Hepatocyte (in vitro differentiated cells): ENCODE results near the gene MYCBPAP. TPM values are rescaled to one million over a fixed set of nuclear protein-coding genes. Genes with fewer than 3 reads are reported as not detected.

ENCODE experiments used
- DNase-seq: peaks from one replicate; pipeline ENCODE4 v3.0.0-alpha.2; 2016; ENCODE audit warnings: low spot score
- H2AFZ ChIP-seq: fragments of 200-600 bp; sonication (generic); 2 replicates; pipeline ENCODE4 v1.6.0; 2016; ENCODE audit warnings: antibody characterized with exemption, mild to moderate bottlenecking
- H3K27ac ChIP-seq: fragments of 200-600 bp; sonication (generic); 2 replicates; pipeline ENCODE4 v1.5.1; 2016; ENCODE audit warnings: mild to moderate bottlenecking
- H3K27me3 ChIP-seq: fragments of 200-600 bp; sonication (generic); 2 replicates; pipeline ENCODE4 v1.6.1; 2016
- H3K36me3 ChIP-seq: fragments of 200-600 bp; sonication (generic); replicated peaks from 2 replicates; pipeline ENCODE4 v1.5.1; 2016; ENCODE audit warnings: low read depth; ENCODE audit not compliant: insufficient read depth
- H3K4me1 ChIP-seq: fragments of 200-600 bp; sonication (generic); 2 replicates; pipeline ENCODE4 v1.5.1; 2016; ENCODE audit warnings: mild to moderate bottlenecking, moderate library complexity; ENCODE audit not compliant: insufficient read depth
- H3K4me2 ChIP-seq: fragments of 200-600 bp; sonication (generic); 2 replicates; pipeline ENCODE4 v1.6.0; 2016
- H3K4me3 ChIP-seq: fragments of 200-600 bp; sonication (generic); 2 replicates; pipeline ENCODE4 v1.5.1; 2016; ENCODE audit warnings: mild to moderate bottlenecking
- H3K79me2 ChIP-seq: fragments of 200-600 bp; sonication (generic); 2 replicates; pipeline ENCODE4 v1.6.0; 2017; ENCODE audit warnings: mild to moderate bottlenecking
- H3K9me2 ChIP-seq: fragments of 200-600 bp; sonication (generic); replicated peaks from 2 replicates; pipeline ENCODE4 v1.6.0; 2017; ENCODE audit warnings: mild to moderate bottlenecking; ENCODE audit not compliant: insufficient read depth
- H3K9me3 ChIP-seq: fragments of 200-600 bp; sonication (generic); 2 replicates; pipeline ENCODE4 v1.5.1; 2016; ENCODE audit warnings: low read depth, mild to moderate bottlenecking
- H4K20me1 ChIP-seq: fragments of 200-600 bp; sonication (generic); 2 replicates; pipeline ENCODE4 v1.6.0; 2016; ENCODE audit warnings: mild to moderate bottlenecking; ENCODE audit not compliant: insufficient read depth, poor library complexity, severe bottlenecking
- EZH2 ChIP-seq: fragments of 200-600 bp; sonication (generic); IDR thresholded peaks from 2 replicates; pipeline ENCODE4 v1.6.1; 2016; ENCODE audit warnings: antibody characterized with exemption, mild to moderate bottlenecking, borderline replicate concordance
- EZH2phosphoT487 ChIP-seq: fragments of 200-600 bp; sonication (generic); IDR thresholded peaks from one replicate; pipeline ENCODE4 v1.6.1; 2018; ENCODE audit warnings: antibody characterized with exemption, mild to moderate bottlenecking, low read depth, moderate library complexity; ENCODE audit not compliant: unreplicated experiment, severe bottlenecking
- WGBS: methylation state at CpG from one replicate; pipeline ENCODE4 v1.1.6; 2016; ENCODE audit warnings: low lambda C conversion rate; ENCODE audit errors: missing lambda C conversion rate; 5-methylcytosine and 5-hydroxymethylcytosine counted together
- polyA plus RNA-seq: library from polyadenylated mRNA; unstranded; fragments of >200 nt; fragmentation: Nextera tagmentation; extraction: Ambion mirVana; gene quantifications from 2 replicates; pipeline ENCODE4 v1.2.1, GENCODE V29; 2016
- total RNA-seq: library from RNA; depleted of rRNA; stranded (reverse); fragments of >200 nt; gene quantifications from 2 replicates; pipeline ENCODE4 v1.2.3, GENCODE V29; 2014
- TF ChIP-seq, protein P1 (sequence below): fragments of 200-600 bp; sonication (generic); IDR thresholded peaks from 2 replicates; pipeline ENCODE4 v1.5.1; 2016; ENCODE audit warnings: antibody characterized with exemption, mild to moderate bottlenecking; ENCODE audit not compliant: poor library complexity

Gene MYCBPAP
- total and polyA plus RNA-seq, 2 experiments from 2014 or later = 0.43 to 0.70 TPM

DNA sequence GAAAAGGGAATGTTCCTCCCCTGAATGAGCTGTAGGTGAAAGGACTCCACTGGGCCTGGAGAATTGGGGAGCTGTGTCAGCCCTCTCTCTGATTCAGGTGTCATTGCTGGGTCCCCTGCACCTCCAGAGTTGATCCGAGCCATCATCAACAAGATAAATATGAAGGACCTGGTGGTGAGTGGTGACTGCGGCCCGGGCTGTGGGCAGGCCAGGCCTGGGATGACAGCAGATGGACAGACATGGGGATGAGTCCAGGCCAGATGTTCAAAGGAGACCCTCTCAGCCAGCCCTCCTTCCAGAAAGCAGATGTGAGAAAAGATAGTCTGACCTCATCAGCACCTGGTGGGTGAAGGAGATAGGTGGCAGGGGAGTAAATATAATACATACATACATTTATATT is 44.1 kb upstream of the MYCBPAP start:
- Histone ChIP-seq H3K9me2 (no peaks in the 10 kb centered on the region), H4K20me1 (no peaks in the 10 kb centered on the region), H2AFZ (no peak overlapping the region), H3K4me1 (peaks cover 9% of the 10 kb centered on the region), H3K36me3 (no peaks in the 10 kb centered on the region), H3K79me2 (no peaks in the 10 kb centered on the region), H3K4me2 (no peak overlapping the region), H3K4me3 (no peak overlapping the region), H3K27ac (no peak overlapping the region), H3K27me3 (no peaks in the 10 kb centered on the region), H3K9me3 (no peaks in the 10 kb centered on the region)
- TF ChIP-seq, protein P1, sequence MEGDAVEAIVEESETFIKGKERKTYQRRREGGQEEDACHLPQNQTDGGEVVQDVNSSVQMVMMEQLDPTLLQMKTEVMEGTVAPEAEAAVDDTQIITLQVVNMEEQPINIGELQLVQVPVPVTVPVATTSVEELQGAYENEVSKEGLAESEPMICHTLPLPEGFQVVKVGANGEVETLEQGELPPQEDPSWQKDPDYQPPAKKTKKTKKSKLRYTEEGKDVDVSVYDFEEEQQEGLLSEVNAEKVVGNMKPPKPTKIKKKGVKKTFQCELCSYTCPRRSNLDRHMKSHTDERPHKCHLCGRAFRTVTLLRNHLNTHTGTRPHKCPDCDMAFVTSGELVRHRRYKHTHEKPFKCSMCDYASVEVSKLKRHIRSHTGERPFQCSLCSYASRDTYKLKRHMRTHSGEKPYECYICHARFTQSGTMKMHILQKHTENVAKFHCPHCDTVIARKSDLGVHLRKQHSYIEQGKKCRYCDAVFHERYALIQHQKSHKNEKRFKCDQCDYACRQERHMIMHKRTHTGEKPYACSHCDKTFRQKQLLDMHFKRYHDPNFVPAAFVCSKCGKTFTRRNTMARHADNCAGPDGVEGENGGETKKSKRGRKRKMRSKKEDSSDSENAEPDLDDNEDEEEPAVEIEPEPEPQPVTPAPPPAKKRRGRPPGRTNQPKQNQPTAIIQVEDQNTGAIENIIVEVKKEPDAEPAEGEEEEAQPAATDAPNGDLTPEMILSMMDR = no peak
- 98% methylated on average over 3 of the region's 3 CpGs for WGBS
- no peak for DNase-seq

DNA sequence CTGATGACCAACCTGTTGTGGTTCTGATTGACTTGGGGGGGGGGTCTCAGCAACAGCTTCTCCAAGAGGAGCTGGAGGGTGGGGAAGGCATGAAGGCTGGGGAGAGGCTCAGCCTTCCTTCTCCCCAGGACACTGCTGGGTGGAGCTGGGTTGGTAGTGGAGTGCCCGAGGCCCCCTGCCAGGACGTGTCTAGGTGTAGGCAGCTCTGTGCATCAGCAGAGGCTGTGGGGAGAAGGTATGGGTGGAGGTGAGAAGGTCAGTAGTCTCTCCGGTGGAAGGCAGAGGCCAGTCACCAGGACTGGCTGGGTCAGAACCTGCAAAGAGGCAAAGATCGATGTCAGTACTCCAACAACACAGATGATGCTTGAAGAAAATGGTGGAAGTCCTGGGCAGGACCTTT is 43.5 kb upstream of the MYCBPAP start:
- Histone ChIP-seq H3K27ac (no peak overlapping the region), H2AFZ (no peak overlapping the region), H3K4me1 (peaks cover 3% of the 10 kb centered on the region), H3K27me3 (no peaks in the 10 kb centered on the region), H3K4me3 (no peak overlapping the region), H3K4me2 (no peak overlapping the region), H3K79me2 (no peaks in the 10 kb centered on the region), H3K9me3 (no peaks in the 10 kb centered on the region), H3K36me3 (no peaks in the 10 kb centered on the region), H4K20me1 (no peaks in the 10 kb centered on the region), H3K9me2 (no peaks in the 10 kb centered on the region)
- 92% methylated on average over 4 of the region's 4 CpGs for WGBS
- DNase-seq = no peak
- TF ChIP-seq EZH2phosphoT487 (no peak), EZH2 (no peak)
- TF ChIP-seq, protein P1 = no peak

DNA sequence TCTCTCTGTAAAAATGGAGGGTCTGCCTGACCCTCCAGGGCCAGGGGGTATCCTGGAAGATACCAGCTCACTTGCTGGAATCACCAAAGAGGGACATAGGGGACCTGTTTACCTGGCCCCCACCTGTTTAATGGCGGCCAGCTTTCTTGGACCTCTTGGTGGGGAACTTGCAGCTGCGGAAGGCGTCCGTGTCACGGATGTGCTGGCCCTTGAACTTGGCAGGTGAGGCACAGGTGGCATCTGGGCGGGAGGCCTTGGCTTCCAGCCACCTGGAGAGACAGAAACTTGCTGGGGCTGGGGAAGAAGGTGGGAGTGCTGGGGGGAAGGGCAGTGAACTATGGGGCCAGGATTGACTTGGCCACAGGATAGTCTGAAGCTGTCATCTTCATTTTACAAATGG is 43.1 kb upstream of the MYCBPAP start:
- H3K27ac ChIP-seq = no peak overlapping the region
- H3K79me2 ChIP-seq = no peaks in the 10 kb centered on the region
- TF ChIP-seq, protein P1 = no peak
- TF ChIP-seq EZH2phosphoT487 (no peak), EZH2 (no peak)
- no peaks in the 10 kb centered on the region for H3K9me2 ChIP-seq
- H3K4me1 ChIP-seq = peaks cover 3% of the 10 kb centered on the region
- H4K20me1 ChIP-seq = no peaks in the 10 kb centered on the region
- DNase-seq = no peak
- H3K4me2 ChIP-seq = no peak overlapping the region
- H3K4me3 ChIP-seq = no peak overlapping the region
- WGBS = 97% methylated on average over 6 of the region's 6 CpGs
- H3K9me3 ChIP-seq = no peaks in the 10 kb centered on the region
- H3K36me3 ChIP-seq = no peaks in the 10 kb centered on the region
- no peaks in the 10 kb centered on the region for H3K27me3 ChIP-seq
- no peak overlapping the region for H2AFZ ChIP-seq

DNA sequence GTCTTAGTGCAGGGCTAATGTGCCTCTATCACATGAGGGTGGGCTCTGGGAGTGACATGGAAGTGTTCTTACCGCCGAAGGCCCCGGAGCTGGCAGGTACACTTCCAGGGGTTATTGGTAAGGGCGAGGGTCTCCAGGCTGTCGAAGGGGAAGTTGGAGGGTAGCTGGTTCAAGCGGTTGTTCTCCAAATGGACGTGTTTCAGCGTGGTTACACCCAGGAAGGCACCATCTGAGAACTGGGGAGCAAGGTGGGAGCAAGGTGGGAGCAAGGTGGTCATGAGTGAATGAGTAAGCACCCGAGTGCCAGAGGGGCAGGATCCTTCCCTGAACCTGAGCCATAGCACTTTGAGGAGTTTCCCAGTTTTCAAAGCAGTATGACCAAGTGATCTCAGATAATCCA is 42.6 kb upstream of the MYCBPAP start:
- DNase-seq = no peak
- H3K79me2 ChIP-seq = no peaks in the 10 kb centered on the region
- 96% methylated on average over 9 of the region's 9 CpGs for WGBS
- no peak overlapping the region for H3K27ac ChIP-seq
- peaks cover 3% of the 10 kb centered on the region for H3K4me1 ChIP-seq
- H3K4me3 ChIP-seq = no peak overlapping the region
- H3K9me3 ChIP-seq = no peaks in the 10 kb centered on the region
- H3K36me3 ChIP-seq = no peaks in the 10 kb centered on the region
- H3K27me3 ChIP-seq = no peaks in the 10 kb centered on the region
- H3K9me2 ChIP-seq = no peaks in the 10 kb centered on the region
- H4K20me1 ChIP-seq = no peaks in the 10 kb centered on the region
- TF ChIP-seq, protein P1 = no peak
- TF ChIP-seq EZH2 (no peak), EZH2phosphoT487 (no peak)
- no peak overlapping the region for H2AFZ ChIP-seq
- H3K4me2 ChIP-seq = no peak overlapping the region
